GM12872 (cell line): ENCODE data around the gene CLDN7.

Source experiments
- CTCF ChIP-seq: IDR thresholded peaks from 3 replicates; pipeline ENCODE4 v1.5.1; 2011; ENCODE audit warnings: low read depth, mild to moderate bottlenecking, low read length, moderate library complexity; ENCODE audit not compliant: insufficient read depth

The CLDN7 gene

GRCh38 chr17:7283471-7284216 is 21.4 kb upstream of the CLDN7 start:
- no peak for TF ChIP-seq CTCF

- TF ChIP-seq CTCF: no peak
These were observed 20.6 kb upstream of the CLDN7 start for GRCh38 chr17:7282752-7283321.

GRCh38 chr17:7281953-7282751 is 19.9 kb upstream of the CLDN7 start:
- no peak for TF ChIP-seq CTCF

GRCh38 chr17:7281074-7281952 is 19.0 kb upstream of the CLDN7 start, which contains the start of gene SLC2A4:
Gene SLC2A4 (plus strand): TSS chr17:7281718. CDS start chr17:7281935, 217 bp downstream.
- no peak for TF ChIP-seq CTCF

- peak; percentile 98 for TF ChIP-seq CTCF
These were observed 18.3 kb upstream of the CLDN7 start for GRCh38 chr17:7280519-7281073.

DNA sequence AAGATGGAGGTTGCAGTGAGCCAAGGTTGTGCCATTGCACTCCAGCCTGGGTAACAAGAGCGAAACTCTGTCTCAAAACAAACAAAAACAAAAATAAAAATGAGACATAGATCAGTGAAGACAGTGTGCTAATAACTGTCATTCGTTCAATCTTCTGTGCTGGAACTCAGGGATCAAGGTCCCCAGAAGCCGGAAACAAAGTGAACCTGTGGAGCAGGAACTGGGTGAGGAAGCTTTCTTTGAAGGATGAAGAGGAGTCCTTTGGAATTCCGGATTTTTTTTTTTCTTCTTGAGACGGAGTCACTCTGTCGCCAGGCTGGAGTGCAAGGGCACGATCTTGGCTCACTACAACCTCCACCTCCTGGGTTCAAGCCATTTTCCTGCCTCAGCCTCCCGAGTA is 17.2 kb upstream of the CLDN7 start:
- no peak for TF ChIP-seq CTCF
